ENCODE results near the gene CDH11.

Gene CDH11

GRCh38 chr16:65083164-65083857 is 38.6 kb downstream of the CDH11 start:
- no peak overlapping the region for H3K9ac ChIP-seq (ENCODE audit: low read length)
- H3K27me3 ChIP-seq (ENCODE audit: control insufficient read depth, insufficient read depth, low read length): no peaks in the 10 kb centered on the region
- H3K4me3 ChIP-seq (ENCODE audit: low read length): no peak overlapping the region
- H3K36me3 ChIP-seq (ENCODE audit: control insufficient read depth, insufficient read depth, low read length): no peaks in the 10 kb centered on the region
- H3K9me3 ChIP-seq (ENCODE audit: control insufficient read depth, low read length): no peaks in the 10 kb centered on the region
- H3K4me1 ChIP-seq (ENCODE audit: control insufficient read depth, insufficient read depth, low read length): no peaks in the 10 kb centered on the region

GRCh38 chr16:65079549-65079948 is 42.3 kb downstream of the CDH11 start:
- Histone ChIP-seq H3K27me3 (ENCODE audit: control insufficient read depth, insufficient read depth, low read length) (no peaks in the 10 kb centered on the region), H3K4me1 (ENCODE audit: control insufficient read depth, insufficient read depth, low read length) (no peaks in the 10 kb centered on the region), H3K4me3 (ENCODE audit: low read length) (no peak overlapping the region), H3K36me3 (ENCODE audit: control insufficient read depth, insufficient read depth, low read length) (no peaks in the 10 kb centered on the region), H3K9me3 (ENCODE audit: control insufficient read depth, low read length) (no peaks in the 10 kb centered on the region), H3K9ac (ENCODE audit: low read length) (no peak overlapping the region)

- no peak overlapping the region for H3K9ac ChIP-seq (ENCODE audit: low read length)
- no peaks in the 10 kb centered on the region for H3K9me3 ChIP-seq (ENCODE audit: control insufficient read depth, low read length)
- H3K4me3 ChIP-seq (ENCODE audit: low read length): no peak overlapping the region
- H3K4me1 ChIP-seq (ENCODE audit: control insufficient read depth, insufficient read depth, low read length): no peaks in the 10 kb centered on the region
- H3K27me3 ChIP-seq (ENCODE audit: control insufficient read depth, insufficient read depth, low read length): no peaks in the 10 kb centered on the region
- no peaks in the 10 kb centered on the region for H3K36me3 ChIP-seq (ENCODE audit: control insufficient read depth, insufficient read depth, low read length)
These were observed 44.7 kb downstream of the CDH11 start for GRCh38 chr16:65077181-65077580.

DNA sequence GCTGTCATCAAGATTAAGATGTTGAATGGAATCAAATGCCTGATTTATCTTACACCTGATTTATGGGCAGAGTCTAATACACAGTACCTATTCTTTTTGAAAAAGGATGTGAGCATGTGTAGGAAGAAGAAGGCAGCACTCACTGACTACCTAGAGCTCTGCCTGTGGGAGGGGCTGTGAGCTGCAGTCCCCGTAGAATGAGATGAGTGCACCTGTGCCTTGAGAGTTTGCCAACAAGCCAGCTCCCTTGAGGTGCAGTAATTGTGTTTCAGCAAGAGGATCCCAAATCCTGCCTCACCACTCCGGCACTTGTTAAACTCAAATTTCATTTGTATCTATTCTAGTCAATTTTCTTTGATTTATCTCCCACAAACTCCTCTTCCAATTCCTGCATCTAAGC is 46.0 kb downstream of the CDH11 start:
- no peaks in the 10 kb centered on the region for H3K27me3 ChIP-seq (ENCODE audit: control insufficient read depth, insufficient read depth, low read length)
- H3K4me1 ChIP-seq (ENCODE audit: control insufficient read depth, insufficient read depth, low read length): no peaks in the 10 kb centered on the region
- H3K9me3 ChIP-seq (ENCODE audit: control insufficient read depth, low read length): no peaks in the 10 kb centered on the region
- H3K36me3 ChIP-seq (ENCODE audit: control insufficient read depth, insufficient read depth, low read length): no peaks in the 10 kb centered on the region
- no peak overlapping the region for H3K4me3 ChIP-seq (ENCODE audit: low read length)
- H3K9ac ChIP-seq (ENCODE audit: low read length): no peak overlapping the region

- H3K9ac ChIP-seq (ENCODE audit: low read length): no peak overlapping the region
- no peaks in the 10 kb centered on the region for H3K4me1 ChIP-seq (ENCODE audit: control insufficient read depth, insufficient read depth, low read length)
- no peaks in the 10 kb centered on the region for H3K27me3 ChIP-seq (ENCODE audit: control insufficient read depth, insufficient read depth, low read length)
- H3K4me3 ChIP-seq (ENCODE audit: low read length): no peak overlapping the region
- H3K9me3 ChIP-seq (ENCODE audit: control insufficient read depth, low read length): no peaks in the 10 kb centered on the region
- H3K36me3 ChIP-seq (ENCODE audit: control insufficient read depth, insufficient read depth, low read length): no peaks in the 10 kb centered on the region
These were observed 50.2 kb downstream of the CDH11 start for GRCh38 chr16:65071433-65072311.

GRCh38 chr16:65070831-65071432 is 50.9 kb downstream of the CDH11 start:
- Histone ChIP-seq H3K36me3 (ENCODE audit: control insufficient read depth, insufficient read depth, low read length) (no peaks in the 10 kb centered on the region), H3K9ac (ENCODE audit: low read length) (no peak overlapping the region), H3K27me3 (ENCODE audit: control insufficient read depth, insufficient read depth, low read length) (no peaks in the 10 kb centered on the region), H3K4me1 (ENCODE audit: control insufficient read depth, insufficient read depth, low read length) (no peaks in the 10 kb centered on the region), H3K9me3 (ENCODE audit: control insufficient read depth, low read length) (no peaks in the 10 kb centered on the region), H3K4me3 (ENCODE audit: low read length) (no peak overlapping the region)

- Histone ChIP-seq H3K9ac (ENCODE audit: low read length) (no peak overlapping the region), H3K36me3 (ENCODE audit: control insufficient read depth, insufficient read depth, low read length) (no peaks in the 10 kb centered on the region), H3K9me3 (ENCODE audit: control insufficient read depth, low read length) (no peaks in the 10 kb centered on the region), H3K27me3 (ENCODE audit: control insufficient read depth, insufficient read depth, low read length) (no peaks in the 10 kb centered on the region), H3K4me3 (ENCODE audit: low read length) (no peak overlapping the region), H3K4me1 (ENCODE audit: control insufficient read depth, insufficient read depth, low read length) (no peaks in the 10 kb centered on the region)
These were observed 52.1 kb downstream of the CDH11 start for GRCh38 chr16:65069766-65070165.

- H3K4me3 ChIP-seq (ENCODE audit: low read length): no peak overlapping the region
- H3K9me3 ChIP-seq (ENCODE audit: control insufficient read depth, low read length): no peaks in the 10 kb centered on the region
- H3K27me3 ChIP-seq (ENCODE audit: control insufficient read depth, insufficient read depth, low read length): no peaks in the 10 kb centered on the region
- H3K9ac ChIP-seq (ENCODE audit: low read length): no peak overlapping the region
- H3K36me3 ChIP-seq (ENCODE audit: control insufficient read depth, insufficient read depth, low read length): no peaks in the 10 kb centered on the region
- H3K4me1 ChIP-seq (ENCODE audit: control insufficient read depth, insufficient read depth, low read length): no peaks in the 10 kb centered on the region
These were observed 52.8 kb downstream of the CDH11 start for GRCh38 chr16:65069065-65069464.

DNA sequence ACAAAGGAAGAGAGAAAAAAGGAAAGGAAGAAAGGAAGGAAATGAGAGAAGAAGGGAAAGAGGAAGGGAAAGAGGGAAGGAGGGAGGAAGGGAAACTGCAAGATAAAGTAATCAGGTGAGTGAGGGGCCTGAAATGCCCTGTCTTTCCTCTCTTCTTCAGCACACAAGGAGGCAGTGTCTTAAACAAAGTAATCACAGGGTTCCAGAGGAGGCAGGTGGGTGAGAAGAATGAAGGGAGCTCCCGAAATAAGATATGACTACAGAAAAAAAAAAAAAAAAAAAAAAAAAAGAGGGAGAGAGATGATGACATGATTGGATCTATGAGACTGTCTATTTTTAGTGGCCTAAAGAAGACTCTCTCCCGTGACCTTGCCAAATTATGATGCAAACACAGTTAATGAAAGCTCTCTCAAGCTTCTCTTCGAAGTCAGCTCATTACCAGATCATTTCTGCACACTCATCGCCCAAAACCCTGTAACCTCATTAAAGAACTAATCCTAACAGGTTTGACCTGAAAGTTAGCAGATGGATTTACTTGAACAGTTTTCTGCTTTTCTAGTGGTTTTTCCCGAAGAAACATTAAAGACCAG is 53.6 kb downstream of the CDH11 start:
- H3K36me3 ChIP-seq (ENCODE audit: control insufficient read depth, insufficient read depth, low read length): no peaks in the 10 kb centered on the region
- H3K9me3 ChIP-seq (ENCODE audit: control insufficient read depth, low read length): no peaks in the 10 kb centered on the region

DNA sequence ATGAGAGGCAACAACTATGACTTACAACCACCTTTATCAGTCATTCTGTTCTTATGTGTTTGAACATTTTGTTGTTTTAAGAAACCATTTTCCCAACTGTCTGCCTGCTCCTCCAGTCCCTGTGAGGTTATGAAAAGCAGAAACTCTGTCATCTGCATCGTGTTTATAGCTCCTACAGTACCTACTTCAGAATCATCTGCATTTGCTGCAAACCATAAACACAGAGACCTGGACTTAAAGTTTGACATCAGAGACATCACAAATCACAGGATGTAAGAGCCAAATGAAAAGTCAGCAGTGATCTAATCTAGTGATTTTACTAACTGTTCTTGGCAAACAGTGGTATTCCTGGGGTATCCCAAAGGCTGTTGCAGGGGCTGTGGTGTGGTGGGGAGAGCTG is 55.2 kb downstream of the CDH11 start:
- no peaks in the 10 kb centered on the region for H3K36me3 ChIP-seq (ENCODE audit: control insufficient read depth, insufficient read depth, low read length)
- H3K9ac ChIP-seq (ENCODE audit: low read length): no peak overlapping the region
- H3K9me3 ChIP-seq (ENCODE audit: control insufficient read depth, low read length): no peaks in the 10 kb centered on the region
- H3K4me1 ChIP-seq (ENCODE audit: control insufficient read depth, insufficient read depth, low read length): no peaks in the 10 kb centered on the region
- H3K27me3 ChIP-seq (ENCODE audit: control insufficient read depth, insufficient read depth, low read length): no peaks in the 10 kb centered on the region
- H3K4me3 ChIP-seq (ENCODE audit: low read length): no peak overlapping the region

More for the DNA sequence above, 53.6 kb downstream of the CDH11 start:
- Histone ChIP-seq H3K9ac (ENCODE audit: low read length) (no peak overlapping the region), H3K4me3 (ENCODE audit: low read length) (no peak overlapping the region), H3K27me3 (ENCODE audit: control insufficient read depth, insufficient read depth, low read length) (no peaks in the 10 kb centered on the region), H3K4me1 (ENCODE audit: control insufficient read depth, insufficient read depth, low read length) (no peaks in the 10 kb centered on the region)

DNA sequence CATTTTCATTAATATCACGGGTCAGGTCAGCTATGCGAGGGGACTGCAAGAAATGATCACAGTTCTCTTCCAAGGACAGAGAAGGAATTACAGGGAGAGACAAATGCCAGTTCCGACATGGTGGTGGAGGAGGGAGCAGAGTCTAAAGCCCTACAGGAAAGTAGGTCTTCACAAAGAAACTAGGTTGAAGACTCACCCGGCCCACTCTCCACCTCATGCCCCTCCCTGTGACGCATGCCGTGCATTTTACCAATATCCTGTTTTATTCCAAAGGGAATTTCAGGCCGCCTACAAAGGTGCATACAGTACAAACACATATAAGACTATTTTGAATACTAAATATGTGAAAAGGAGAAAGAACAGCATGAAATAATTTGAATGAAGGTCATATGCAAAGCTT is 56.8 kb downstream of the CDH11 start:
- Histone ChIP-seq H3K9ac (ENCODE audit: low read length) (no peak overlapping the region), H3K27me3 (ENCODE audit: control insufficient read depth, insufficient read depth, low read length) (no peaks in the 10 kb centered on the region)

DNA sequence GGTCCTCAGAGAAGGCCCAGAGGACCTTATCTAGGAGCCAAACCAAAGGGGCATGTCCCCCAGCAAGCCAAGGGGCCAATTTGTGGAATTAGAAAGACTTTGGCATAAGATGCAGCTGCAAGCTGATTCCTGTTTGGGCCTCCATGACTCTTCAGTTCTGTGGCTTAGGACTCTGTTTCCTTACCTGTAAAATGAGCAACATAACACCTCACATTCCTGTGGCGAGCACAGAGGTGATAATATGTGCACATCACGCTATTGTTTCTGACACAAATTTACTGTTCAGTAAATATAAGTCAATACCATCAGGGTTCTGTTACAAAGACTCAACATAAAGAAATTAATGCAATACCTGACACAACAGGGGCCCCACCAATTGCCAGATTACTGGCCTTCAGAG is 57.7 kb downstream of the CDH11 start:
- no peaks in the 10 kb centered on the region for H3K27me3 ChIP-seq (ENCODE audit: control insufficient read depth, insufficient read depth, low read length)
- H3K4me3 ChIP-seq (ENCODE audit: low read length): no peak overlapping the region
- H3K4me1 ChIP-seq (ENCODE audit: control insufficient read depth, insufficient read depth, low read length): no peaks in the 10 kb centered on the region
- H3K9ac ChIP-seq (ENCODE audit: low read length): no peak overlapping the region
- H3K9me3 ChIP-seq (ENCODE audit: control insufficient read depth, low read length): no peaks in the 10 kb centered on the region
- no peaks in the 10 kb centered on the region for H3K36me3 ChIP-seq (ENCODE audit: control insufficient read depth, insufficient read depth, low read length)

More for the DNA sequence above, 56.8 kb downstream of the CDH11 start:
- H3K4me1 ChIP-seq (ENCODE audit: control insufficient read depth, insufficient read depth, low read length): no peaks in the 10 kb centered on the region
- no peak overlapping the region for H3K4me3 ChIP-seq (ENCODE audit: low read length)
- no peaks in the 10 kb centered on the region for H3K36me3 ChIP-seq (ENCODE audit: control insufficient read depth, insufficient read depth, low read length)
- no peaks in the 10 kb centered on the region for H3K9me3 ChIP-seq (ENCODE audit: control insufficient read depth, low read length)

All from mucosa of stomach (tissue), 1 donor.